Renal cortical epithelial cell (primary cell): ENCODE measurements around the gene AK9. TPM values are rescaled to one million over a fixed set of nuclear protein-coding genes. Genes with fewer than 3 reads are reported as not detected.
"Not testable (repeated sequence)": the region's sequence is repeated elsewhere in the genome, so short reads cannot be mapped to it uniquely, and the experiment has no call there.

Experiments used
- DNase-seq: peaks from one replicate; pipeline ENCODE4 v3.0.0-alpha.2; 2011; ENCODE audit warnings: low read depth
- total RNA-seq: library from RNA; depleted of rRNA; stranded (reverse); fragments of >200 nt; gene quantifications from 2 replicates; pipeline ENCODE4 v1.2.3, GENCODE V29; 2014

The AK9 gene
- total RNA-seq, result 1.6 and 10.0 TPM in 2 replicates

GRCh38 chr6:109690737-109691621 is at the start of gene AK9, which contains the start of gene FIG4:
Gene AK9 (minus strand): TSS chr6:109691202. CDS start chr6:109675745, 15,457 bp downstream.
Gene FIG4 (plus strand): TSS chr6:109691296. CDS start chr6:109691436, 140 bp downstream.
- DNase-seq, result peak; percentile 87

DNA sequence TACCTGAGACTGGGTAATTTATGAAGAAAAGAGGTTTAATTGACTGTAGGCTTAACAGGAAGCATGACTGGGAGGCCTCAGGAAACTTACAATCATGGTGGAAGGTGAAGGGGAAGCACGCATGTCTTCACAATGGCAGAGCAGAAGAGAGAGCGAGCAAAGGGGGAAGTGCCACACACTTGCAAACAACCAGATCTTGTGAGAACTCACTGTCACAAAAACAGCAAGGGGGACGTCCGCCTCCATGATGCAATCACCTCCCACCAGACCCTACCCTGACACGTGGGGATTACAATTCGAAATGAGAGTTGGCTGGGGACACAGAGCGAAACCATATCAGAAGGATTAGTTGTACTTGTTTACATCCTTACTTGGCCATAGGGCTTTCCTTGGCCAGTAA is 49.8 kb upstream of the AK9 start:
- DNase-seq, result no peak

DNA sequence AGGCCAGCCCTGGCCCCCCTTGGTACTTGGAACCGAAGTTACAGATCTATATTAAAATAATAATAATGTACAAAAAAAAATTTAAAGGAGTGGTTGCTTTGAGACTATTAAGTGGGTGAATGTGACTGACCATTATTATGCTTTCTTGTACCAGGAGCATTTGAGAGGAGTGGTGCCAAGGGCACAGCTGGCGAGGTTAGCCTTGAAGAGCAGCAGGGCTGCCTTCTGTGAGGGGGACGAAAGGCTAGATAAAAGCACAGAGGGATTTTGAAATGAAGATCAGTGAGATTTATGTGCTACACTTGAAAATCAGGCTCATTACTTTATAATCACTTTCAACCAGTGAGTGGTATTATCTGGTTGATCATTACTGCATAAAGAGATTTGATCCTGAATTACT is 48.7 kb upstream of the AK9 start:
- DNase-seq, result no peak

DNA sequence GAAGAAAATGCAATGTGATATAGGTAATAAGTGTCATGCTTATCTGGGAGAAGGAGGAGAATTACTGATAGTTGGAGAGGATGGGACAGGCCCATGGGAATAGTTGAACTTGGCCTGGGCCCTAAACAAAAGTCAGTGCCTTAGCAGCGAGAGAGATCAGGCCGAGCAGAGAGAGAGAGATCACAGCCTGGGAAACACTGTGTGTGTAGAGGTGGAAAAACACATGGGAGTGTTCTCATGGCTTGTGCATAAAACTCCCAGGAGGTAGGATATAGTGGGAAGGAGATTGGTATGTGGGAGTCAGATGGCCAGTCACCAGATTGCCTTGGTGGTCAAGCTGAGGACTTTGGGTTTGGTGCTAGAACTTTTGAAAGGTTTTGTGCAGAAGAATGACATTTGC is 47.7 kb upstream of the AK9 start:
- no peak for DNase-seq

GRCh38 chr6:109738255-109738654 is 47.3 kb upstream of the AK9 start:
- DNase-seq, result no peak

DNA sequence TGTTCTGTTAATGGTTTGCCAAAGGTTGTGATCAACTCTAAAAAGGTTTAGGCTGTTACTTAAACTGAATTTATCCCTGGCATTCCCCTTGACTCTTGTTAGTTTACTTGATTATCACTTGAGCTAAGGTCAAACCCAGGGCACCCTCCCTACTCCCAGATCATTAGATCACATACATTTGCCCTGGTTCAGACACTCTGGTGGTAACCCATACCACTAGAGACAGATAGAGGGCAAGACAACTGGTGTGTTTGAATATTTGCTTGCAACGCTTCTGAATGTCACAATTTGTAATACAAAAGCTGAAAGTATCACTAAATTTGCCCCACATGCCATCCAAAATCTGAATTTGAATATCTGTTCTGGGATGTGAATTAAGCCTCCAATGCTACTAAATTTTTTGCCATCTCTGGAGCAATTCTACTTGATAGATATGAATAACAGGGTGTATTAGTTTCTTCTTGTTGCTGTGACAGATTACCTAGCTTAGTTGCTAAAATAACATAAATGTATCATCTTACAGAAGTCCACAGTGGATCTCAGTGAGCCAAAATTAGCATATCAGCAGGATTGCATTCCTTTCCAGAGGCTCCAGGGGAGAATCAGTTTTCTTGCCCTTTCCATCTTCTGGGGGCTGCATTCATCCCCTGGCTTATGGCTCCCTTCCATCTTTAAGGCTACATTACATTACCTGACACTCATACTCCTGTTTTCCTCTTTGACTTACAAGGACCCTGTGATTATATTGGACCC is 45.4 kb upstream of the AK9 start:
- DNase-seq, result no peak

- not testable (repeated sequence) for DNase-seq
Measured at GRCh38 chr6:109725250-109725649, 34.2 kb upstream of the AK9 start.

GRCh38 chr6:109722564-109723254 is 31.7 kb upstream of the AK9 start:
- no peak for DNase-seq

DNA sequence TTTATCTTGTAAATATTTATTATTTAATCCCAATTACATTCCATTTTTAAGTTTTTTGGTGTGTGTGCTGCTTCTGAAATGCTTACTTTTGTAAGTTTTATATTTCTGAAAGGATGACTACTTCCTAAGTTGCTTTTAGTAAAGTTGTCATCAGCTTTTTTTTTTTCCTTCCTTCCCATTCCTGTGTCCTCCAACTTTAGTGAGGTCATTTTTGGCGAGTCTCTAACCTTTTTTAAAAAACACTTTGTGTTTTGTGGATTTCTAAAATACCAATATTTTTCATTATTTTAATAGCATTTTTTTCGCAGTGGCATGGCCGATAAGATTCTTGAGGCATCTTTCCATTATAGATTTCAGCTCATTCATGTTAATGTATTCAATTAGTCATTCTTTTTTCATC is 31.0 kb upstream of the AK9 start:
- DNase-seq, result no peak

- no peak for DNase-seq
Measured at GRCh38 chr6:109720311-109720710, 29.3 kb upstream of the AK9 start.

GRCh38 chr6:109718991-109719390 is 28.0 kb upstream of the AK9 start:
- no peak for DNase-seq

DNA sequence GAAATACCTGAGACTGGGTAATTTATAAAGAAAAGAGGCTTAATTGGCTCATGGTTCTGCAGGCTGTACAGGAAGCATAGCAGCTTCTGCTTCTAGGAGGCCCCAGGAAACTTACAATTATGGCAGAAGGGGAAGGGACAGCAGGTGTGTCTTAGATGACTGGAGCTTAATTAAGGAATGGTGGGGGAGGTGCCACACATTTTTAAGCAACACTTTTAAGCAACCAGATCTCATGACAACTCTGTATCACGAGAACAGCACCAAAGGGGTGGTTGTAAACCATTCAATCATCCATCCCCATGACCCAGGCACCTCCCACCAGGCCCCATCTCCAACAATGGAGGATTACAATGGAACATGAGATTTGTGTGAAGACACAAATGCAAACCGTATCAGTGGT is 27.0 kb upstream of the AK9 start:
- no peak for DNase-seq

DNA sequence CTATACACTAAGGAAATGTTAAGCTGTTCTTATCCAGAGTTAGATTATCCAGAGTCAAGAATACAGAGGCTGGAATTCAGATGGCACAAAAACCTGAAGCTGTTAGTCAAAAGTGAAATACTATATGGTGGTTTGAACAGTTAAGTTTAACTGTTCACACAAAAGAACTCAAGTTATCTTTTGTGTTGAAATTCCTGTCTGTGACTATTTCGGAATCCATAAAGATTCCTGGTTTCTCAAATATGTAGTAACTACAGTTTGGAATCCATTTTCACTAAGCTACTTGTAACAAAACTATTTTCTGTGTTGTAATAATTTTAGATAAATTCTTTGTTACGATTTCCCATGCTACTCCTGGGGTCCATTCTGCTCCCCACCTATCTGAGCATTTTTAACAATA is 24.6 kb upstream of the AK9 start:
- DNase-seq, result no peak

GRCh38 chr6:109714611-109715010 is 23.6 kb upstream of the AK9 start:
- DNase-seq, result no peak

DNA sequence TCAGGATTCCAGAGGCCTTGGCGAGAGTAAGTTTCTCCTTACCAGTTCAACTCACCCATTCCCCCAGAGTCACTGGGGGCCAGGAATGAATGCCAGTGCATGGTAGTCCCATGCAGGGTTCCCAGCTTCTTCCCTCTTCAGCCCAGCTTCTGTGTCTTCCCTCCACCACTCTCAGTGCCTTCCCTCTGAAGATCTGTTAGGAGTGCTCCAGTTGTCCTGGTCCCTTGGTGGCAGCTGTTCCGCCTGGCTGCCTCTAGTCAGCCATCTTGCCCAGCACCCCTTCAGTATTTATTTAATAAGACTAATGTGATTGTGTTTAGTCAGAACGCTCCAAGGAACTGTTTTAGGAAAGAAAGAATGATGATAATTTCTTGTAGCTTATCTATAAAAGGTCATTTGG is 23.2 kb upstream of the AK9 start:
- DNase-seq, result no peak

- DNase-seq, result no peak
Measured at GRCh38 chr6:109713097-109713496, 22.1 kb upstream of the AK9 start.

GRCh38 chr6:109708099-109708498 is 17.1 kb upstream of the AK9 start:
- not testable (repeated sequence) for DNase-seq

- DNase-seq, result no peak
Measured at GRCh38 chr6:109706513-109706912, 15.5 kb upstream of the AK9 start.

DNA sequence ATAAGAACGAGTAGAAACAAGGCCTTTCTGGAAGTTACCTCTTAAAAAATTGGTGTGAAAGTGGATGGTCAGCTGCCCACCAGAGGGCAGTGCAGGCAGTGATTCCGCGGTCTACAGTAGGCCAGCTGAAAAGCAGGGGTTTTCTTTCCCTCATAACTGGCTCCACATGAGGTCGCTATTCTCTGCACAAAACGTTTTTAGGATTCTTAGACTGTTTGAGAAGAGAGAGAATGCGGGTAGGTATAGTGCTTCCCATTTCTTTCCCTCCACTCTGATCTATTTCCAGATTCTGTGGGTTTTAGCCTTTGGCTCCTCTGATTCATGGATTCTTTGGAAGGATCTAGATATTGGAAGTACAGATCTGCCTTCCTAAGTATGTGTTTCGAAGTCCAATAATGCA is 14.3 kb upstream of the AK9 start:
- peak; percentile 85 for DNase-seq

DNA sequence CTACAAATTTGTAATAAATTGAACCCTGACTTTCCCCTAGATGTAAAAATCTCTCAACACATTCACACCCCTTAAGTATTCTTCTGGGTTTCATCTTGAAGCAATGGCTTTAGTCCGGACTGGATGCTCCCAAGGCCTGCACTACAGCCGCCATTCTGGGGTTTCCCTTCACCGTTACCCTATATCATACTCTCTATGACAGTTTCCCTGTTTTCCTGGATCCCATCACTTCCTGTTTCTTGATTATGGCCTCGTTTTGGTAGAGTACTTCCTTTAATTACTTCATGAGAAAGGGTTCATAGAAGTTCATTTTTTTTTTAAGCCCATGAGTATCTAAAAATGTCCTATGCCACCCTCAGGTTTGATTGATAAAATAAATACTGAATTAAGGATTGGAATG is 11.8 kb upstream of the AK9 start:
- DNase-seq, result no peak

- no peak for DNase-seq
Measured at GRCh38 chr6:109701774-109702173, 10.8 kb upstream of the AK9 start.

DNA sequence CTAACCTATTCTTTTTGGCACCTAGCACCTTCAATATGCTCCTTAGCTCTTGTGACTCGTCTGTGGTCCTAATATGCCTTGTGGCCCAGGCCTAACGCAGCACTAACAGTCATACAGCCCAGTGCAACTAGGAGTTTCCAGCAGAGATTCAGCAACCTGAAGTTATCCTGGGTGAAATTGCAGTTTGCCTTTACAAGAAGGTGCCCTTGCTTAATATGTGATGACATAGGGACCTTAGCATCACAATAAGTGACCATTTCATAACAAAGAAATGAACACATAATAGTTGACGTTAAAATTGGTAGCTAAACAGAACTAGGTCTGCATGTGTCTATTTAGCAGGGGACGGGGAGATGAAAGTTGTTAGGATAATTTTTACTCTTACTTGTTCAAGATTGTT is 10.2 kb upstream of the AK9 start:
- no peak for DNase-seq
